Activated CD4-positive, alpha-beta memory T cell treated with anti-CD3 and anti-CD28 coated beads for 36 hours (primary cell): ENCODE results near the gene TELO2. TPM values are rescaled to one million over a fixed set of nuclear protein-coding genes. Genes with fewer than 3 reads are reported as not detected.

Source experiments
- CTCF ChIA-PET: fragments of 350-600 bp; sonication (Branson Sonifier 250); formaldehyde crosslinking; loops from one replicate; lab custom pipeline; 2021; ENCODE audit warnings: antibody characterized with exemption, inconsistent platforms; lab: Charles Lee
- POLR2A ChIA-PET: fragments of 350-600 bp; sonication (Branson Sonifier 250); formaldehyde crosslinking; loops from one replicate; lab custom pipeline; 2021; ENCODE audit warnings: antibody characterized with exemption; lab: Charles Lee
- DNase-seq: peaks from one replicate; pipeline ENCODE4 v3.0.0-alpha.2; 2020
- H3K27ac Mint-ChIP-seq: one replicate; pipeline ENCODE4 v1.8.0; 2021; ENCODE audit warnings: mixed read lengths
- H3K27me3 Mint-ChIP-seq: one replicate; pipeline ENCODE4 v1.8.0; 2021; ENCODE audit warnings: mixed read lengths
- H3K36me3 Mint-ChIP-seq: one replicate; pipeline ENCODE4 v1.8.0; 2021; ENCODE audit warnings: mixed read lengths
- H3K4me1 Mint-ChIP-seq: one replicate; pipeline ENCODE4 v1.8.0; 2021; ENCODE audit warnings: low read depth, mixed read lengths
- H3K4me3 Mint-ChIP-seq: one replicate; pipeline ENCODE4 v1.8.0; 2021; ENCODE audit warnings: mild to moderate bottlenecking, mixed read lengths
- H3K9me3 Mint-ChIP-seq: one replicate; pipeline ENCODE4 v1.8.0; 2021; ENCODE audit warnings: mixed read lengths
- intact Hi-C: fragments of 100-400 bp; cut with micrococcal nuclease; formaldehyde crosslinking; loops from one replicate; pipeline ENCODE4 v1.15.1; 2023
- total RNA-seq, 2 experiments: library from RNA; stranded (reverse); gene quantifications; one replicate each; pipeline ENCODE4 v1.2.3, GENCODE V29; 2021

The TELO2 gene
- total RNA-seq, 2 experiments from 2014 or later, result 62.6 to 63.2 TPM

- Mint-ChIP-seq H3K36me3 (peaks cover 21% of the 10 kb centered on the region), H3K27me3 (no peaks in the 10 kb centered on the region), H3K9me3 (no peaks in the 10 kb centered on the region), H3K4me1 (no peaks in the 10 kb centered on the region), H3K4me3 (no peak overlapping the region), H3K27ac (no peak overlapping the region)
- CTCF ChIA-PET, result no interaction called here
- intact Hi-C loops, result no loop called here
- no peak for DNase-seq
- POLR2A ChIA-PET, result no interaction called here
Measured at GRCh38 chr16:1506494-1507213, 13.5 kb downstream of the TELO2 start.

- ChIA-PET CTCF (no interaction called here), POLR2A (no interaction called here)
- no peaks in the 10 kb centered on the region for H3K27me3 Mint-ChIP-seq
- intact Hi-C loops, result no loop called here
- H3K4me3 Mint-ChIP-seq, result no peak overlapping the region
- no peak overlapping the region for H3K27ac Mint-ChIP-seq
- H3K36me3 Mint-ChIP-seq, result peaks cover 19% of the 10 kb centered on the region
- peaks cover 2% of the 10 kb centered on the region for H3K9me3 Mint-ChIP-seq
- no peak for DNase-seq
- H3K4me1 Mint-ChIP-seq, result no peaks in the 10 kb centered on the region
Measured at GRCh38 chr16:1508494-1509187, 15.5 kb downstream of the TELO2 start.

GRCh38 chr16:1509307-1510221 is 16.4 kb downstream of the TELO2 start:
- H3K36me3 Mint-ChIP-seq, result peaks cover 19% of the 10 kb centered on the region
- POLR2A ChIA-PET, result no interaction called here
- H3K4me3 Mint-ChIP-seq, result no peak overlapping the region
- H3K4me1 Mint-ChIP-seq, result no peaks in the 10 kb centered on the region
- no peak for DNase-seq
- H3K27ac Mint-ChIP-seq, result no peak overlapping the region
- CTCF ChIA-PET, result no interaction called here
- H3K27me3 Mint-ChIP-seq, result no peaks in the 10 kb centered on the region
- H3K9me3 Mint-ChIP-seq, result peaks cover 5% of the 10 kb centered on the region
- intact Hi-C loops, result loop anchor here (2.0 kb wide), 1 partner anchor 13 kb away; no protein-coding TSS in a partner anchor

- ChIA-PET CTCF (no interaction called here), POLR2A (no interaction called here)
- H3K4me1 Mint-ChIP-seq, result no peaks in the 10 kb centered on the region
- H3K27me3 Mint-ChIP-seq, result no peaks in the 10 kb centered on the region
- intact Hi-C loops, result loop anchor here (2.0 kb wide), 1 partner anchor 13 kb away; no protein-coding TSS in a partner anchor
- H3K9me3 Mint-ChIP-seq, result peaks cover 5% of the 10 kb centered on the region
- H3K27ac Mint-ChIP-seq, result no peak overlapping the region
- DNase-seq, result no peak
- no peak overlapping the region for H3K4me3 Mint-ChIP-seq
- H3K36me3 Mint-ChIP-seq, result peaks cover 19% of the 10 kb centered on the region
Measured at GRCh38 chr16:1510272-1510671, 17.1 kb downstream of the TELO2 start.

GRCh38 chr16:1510941-1511351 is 17.8 kb downstream of the TELO2 start:
- ChIA-PET POLR2A (no interaction called here), CTCF (no interaction called here)
- Mint-ChIP-seq H3K4me3 (no peak overlapping the region), H3K4me1 (no peaks in the 10 kb centered on the region), H3K36me3 (peaks cover 19% of the 10 kb centered on the region), H3K9me3 (peaks cover 5% of the 10 kb centered on the region), H3K27ac (no peak overlapping the region), H3K27me3 (no peaks in the 10 kb centered on the region)
- intact Hi-C loops, result loop anchor here (2.0 kb wide), 1 partner anchor 14 kb away; no protein-coding TSS in a partner anchor
- DNase-seq, result no peak

GRCh38 chr16:1511662-1512569 is 18.8 kb downstream of the TELO2 start:
- intact Hi-C loops, result loop anchor here (2.0 kb wide), 1 partner anchor 15 kb away; no protein-coding TSS in a partner anchor
- no peak for DNase-seq
- Mint-ChIP-seq H3K9me3 (peaks cover 5% of the 10 kb centered on the region), H3K27me3 (no peaks in the 10 kb centered on the region), H3K36me3 (peaks cover 19% of the 10 kb centered on the region), H3K4me3 (no peak overlapping the region), H3K27ac (no peak overlapping the region), H3K4me1 (no peaks in the 10 kb centered on the region)
- ChIA-PET CTCF (no interaction called here), POLR2A (no interaction called here)

- Mint-ChIP-seq H3K36me3 (peaks cover 19% of the 10 kb centered on the region), H3K27me3 (no peaks in the 10 kb centered on the region), H3K4me1 (no peaks in the 10 kb centered on the region), H3K9me3 (peaks cover 5% of the 10 kb centered on the region), H3K4me3 (no peak overlapping the region), H3K27ac (no peak overlapping the region)
- intact Hi-C loops, result no loop called here
- ChIA-PET POLR2A (no interaction called here), CTCF (interaction anchor here (0.6 kb wide), 1 partner anchor 22 kb away, joined by 4 read pairs; no protein-coding TSS in a partner anchor)
- DNase-seq, result no peak
Measured at GRCh38 chr16:1512774-1513173, 19.6 kb downstream of the TELO2 start.

GRCh38 chr16:1514507-1514906 is 21.3 kb downstream of the TELO2 start:
- Mint-ChIP-seq H3K36me3 (peaks cover 19% of the 10 kb centered on the region), H3K27ac (no peak overlapping the region), H3K4me3 (no peak overlapping the region), H3K9me3 (peaks cover 5% of the 10 kb centered on the region), H3K4me1 (no peaks in the 10 kb centered on the region), H3K27me3 (no peaks in the 10 kb centered on the region)
- DNase-seq, result no peak
- intact Hi-C loops, result no loop called here
- ChIA-PET CTCF (no interaction called here), POLR2A (no interaction called here)

- intact Hi-C loops, result no loop called here
- ChIA-PET POLR2A (no interaction called here), CTCF (no interaction called here)
- Mint-ChIP-seq H3K9me3 (peaks cover 4% of the 10 kb centered on the region), H3K36me3 (peaks cover 2% of the 10 kb centered on the region), H3K4me1 (no peaks in the 10 kb centered on the region), H3K4me3 (no peak overlapping the region), H3K27me3 (no peaks in the 10 kb centered on the region), H3K27ac (no peak overlapping the region)
- DNase-seq, result no peak
Measured at GRCh38 chr16:1518626-1519135, 25.5 kb downstream of the TELO2 start.

GRCh38 chr16:1519831-1520230 is 26.7 kb downstream of the TELO2 start:
- Mint-ChIP-seq H3K27me3 (no peaks in the 10 kb centered on the region), H3K4me3 (no peak overlapping the region), H3K4me1 (no peaks in the 10 kb centered on the region), H3K27ac (no peak overlapping the region), H3K9me3 (no peaks in the 10 kb centered on the region), H3K36me3 (no peaks in the 10 kb centered on the region)
- DNase-seq, result no peak
- ChIA-PET POLR2A (no interaction called here), CTCF (no interaction called here)
- intact Hi-C loops, result no loop called here

GRCh38 chr16:1520461-1520860 is 27.3 kb downstream of the TELO2 start:
- Mint-ChIP-seq H3K4me1 (peaks cover under 1% of the 10 kb centered on the region), H3K36me3 (no peaks in the 10 kb centered on the region), H3K27ac (no peak overlapping the region), H3K27me3 (no peaks in the 10 kb centered on the region), H3K9me3 (no peaks in the 10 kb centered on the region), H3K4me3 (no peak overlapping the region)
- CTCF ChIA-PET, result no interaction called here
- POLR2A ChIA-PET, result no interaction called here
- intact Hi-C loops, result no loop called here
- no peak for DNase-seq
